Activated CD8-positive, alpha-beta memory T cell treated with anti-CD3 and anti-CD28 coated beads for 1 hour (primary cell): ENCODE results near the gene SNX20.

Experiments
- DNase-seq, 2 donors: peaks; one replicate each; pipeline ENCODE4 v3.0.0-alpha.2; 2020; ENCODE audit warnings: low read depth in 1 of 2; ENCODE audit errors: extremely low read depth in 1 of 2

The SNX20 gene

DNA sequence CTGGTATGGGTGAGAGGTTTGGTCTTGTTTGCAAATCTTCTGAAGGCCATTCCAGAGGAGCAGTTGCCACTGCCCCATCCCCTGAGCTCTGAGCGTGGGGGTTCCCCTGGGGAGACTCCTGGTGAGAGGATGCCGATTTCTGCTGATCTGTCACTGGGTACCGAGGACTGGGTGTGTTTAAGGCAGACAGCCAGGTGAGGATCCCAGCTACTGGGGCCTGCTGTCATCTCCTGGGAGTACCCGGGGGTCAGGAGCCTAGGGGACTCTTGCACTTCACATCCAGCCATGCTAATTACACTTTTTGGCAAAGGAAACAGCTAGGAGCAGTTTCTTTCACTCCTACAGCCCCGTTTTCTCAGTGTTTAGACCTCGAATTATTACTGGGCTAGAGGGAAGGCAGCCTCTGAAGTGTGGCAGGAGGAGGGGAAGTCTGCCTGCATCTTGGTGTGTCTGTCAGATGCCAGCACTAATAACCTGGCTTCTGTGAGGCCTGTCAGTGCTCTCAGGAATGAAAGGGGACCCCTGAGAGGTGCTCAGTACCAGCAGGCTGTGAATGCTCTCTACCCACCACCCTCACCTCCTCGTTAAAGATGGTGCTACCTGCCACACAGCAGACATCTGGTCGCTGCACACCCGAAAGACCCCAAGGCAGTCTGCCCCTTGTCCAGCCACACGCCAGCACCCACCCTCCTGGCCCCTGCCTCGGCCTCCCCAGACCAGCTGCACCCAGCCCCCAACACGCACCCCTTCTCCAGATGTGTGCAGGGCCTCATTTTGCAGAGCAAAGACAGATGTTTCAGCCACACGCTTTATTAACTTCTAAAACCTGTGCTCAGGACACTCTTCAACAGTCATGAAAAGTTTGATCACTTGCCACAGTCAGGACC is 43.2 kb downstream of the SNX20 start:
- no peak for DNase-seq

DNA sequence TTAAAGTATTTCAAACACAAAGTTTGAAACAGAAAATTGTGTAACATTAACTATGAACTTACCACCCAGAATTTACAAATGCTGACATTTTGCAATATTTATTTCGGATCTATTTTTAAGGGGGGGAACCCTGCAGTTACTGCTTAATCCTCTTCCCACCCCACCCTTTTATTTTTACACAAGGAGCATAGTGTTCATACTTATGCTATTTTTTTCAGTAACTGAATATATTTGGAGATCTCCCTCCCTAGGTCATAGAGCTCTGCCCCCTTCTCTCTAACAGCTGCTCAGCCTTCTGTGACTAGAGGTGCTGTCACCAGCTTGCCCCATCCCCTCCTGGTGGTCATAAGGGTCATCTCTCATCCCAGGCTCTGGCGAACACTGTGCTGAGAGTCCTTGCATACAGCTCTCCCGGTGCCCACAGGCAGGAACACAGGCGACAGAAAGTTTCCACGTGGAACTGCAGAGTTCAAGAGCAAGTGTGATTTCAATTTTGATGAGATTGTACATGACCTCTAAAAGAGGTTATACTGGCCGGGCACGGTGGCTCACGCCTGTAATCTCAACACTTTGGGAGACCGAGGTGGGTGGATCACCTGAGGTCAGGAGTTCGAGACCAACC is 44.2 kb downstream of the SNX20 start:
- no peak for DNase-seq

DNA sequence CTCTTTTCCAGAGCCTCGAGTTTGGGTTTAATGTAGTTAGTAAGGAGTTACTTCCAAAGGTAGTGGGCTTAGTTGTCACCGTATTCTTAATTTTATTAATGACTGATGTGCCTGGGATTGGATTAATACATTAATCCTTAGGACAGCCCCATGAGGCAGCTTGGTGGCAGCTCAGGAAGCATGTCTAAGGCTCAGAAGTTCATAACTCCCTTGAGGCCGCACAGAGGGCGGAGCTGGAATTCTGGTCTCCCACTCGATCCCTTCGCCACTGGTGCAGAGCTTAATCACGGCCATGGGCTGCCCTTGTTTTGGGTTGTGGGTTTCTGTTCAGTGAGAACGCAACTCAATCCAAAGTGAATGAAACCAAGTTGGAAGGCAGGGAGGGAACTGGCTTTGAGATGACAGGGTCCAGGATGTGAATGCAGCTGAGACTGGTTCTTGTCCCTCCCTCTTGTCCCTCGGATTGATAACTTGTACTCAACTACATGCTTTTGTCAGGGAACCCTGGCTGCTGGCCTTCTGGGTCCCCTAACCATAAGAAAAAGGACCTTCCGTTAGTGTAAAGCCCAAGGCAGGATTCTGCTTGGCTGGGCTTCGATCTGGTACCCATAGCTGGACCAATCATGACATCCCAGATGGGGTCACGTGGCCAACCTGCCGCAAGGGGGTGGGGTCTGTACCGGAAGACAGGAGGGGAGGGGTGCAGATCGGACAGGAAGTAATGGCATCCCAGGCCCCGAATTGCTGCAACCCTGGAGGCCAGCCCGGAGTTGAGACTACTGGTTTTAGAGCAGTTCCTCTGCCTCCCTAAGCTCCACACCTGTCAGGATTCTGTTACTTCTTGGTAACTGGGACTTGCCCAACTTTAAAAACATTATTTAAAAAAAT is 45.4 kb downstream of the SNX20 start:
- DNase-seq: no peak

DNA sequence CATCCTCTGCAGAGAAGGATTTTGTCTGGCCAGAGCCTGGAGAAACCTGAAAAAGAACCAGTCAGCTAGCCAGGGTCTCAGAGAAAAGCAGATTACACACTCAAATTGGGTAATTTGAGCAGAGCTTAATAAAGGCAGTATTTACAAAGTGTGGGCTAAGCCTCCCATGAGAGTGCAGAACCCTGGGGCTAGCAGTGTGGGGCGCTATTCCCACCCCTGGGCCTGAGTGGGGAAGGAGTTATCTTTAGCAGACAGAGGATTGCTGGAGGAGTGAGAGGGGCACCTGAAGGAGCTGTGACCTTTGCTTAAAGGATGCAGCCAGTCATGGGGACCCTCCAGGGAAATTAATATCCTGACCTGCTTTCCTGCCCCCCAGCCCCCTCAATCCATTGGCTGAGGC is 46.2 kb downstream of the SNX20 start:
- DNase-seq: no peak

DNA sequence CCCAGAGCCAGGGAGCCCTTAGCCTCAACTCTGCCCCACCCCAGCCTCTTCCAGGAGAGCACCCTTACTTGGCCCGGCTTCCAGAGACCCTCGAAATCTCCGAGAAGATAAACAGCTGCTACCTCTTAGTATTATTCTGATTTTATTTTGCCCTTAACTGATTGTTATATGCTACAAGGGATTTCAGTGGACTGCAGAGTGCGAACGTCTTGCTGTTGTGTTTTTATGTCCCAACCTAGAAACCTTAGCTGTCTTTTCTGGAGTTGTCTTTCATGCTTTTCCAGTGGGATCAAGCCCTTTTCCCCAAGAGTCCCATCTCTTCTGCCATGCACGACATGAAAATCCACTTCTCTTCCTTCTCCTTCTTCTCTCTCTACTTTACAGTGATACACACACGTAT is 47.0 kb downstream of the SNX20 start:
- no peak for DNase-seq

DNA sequence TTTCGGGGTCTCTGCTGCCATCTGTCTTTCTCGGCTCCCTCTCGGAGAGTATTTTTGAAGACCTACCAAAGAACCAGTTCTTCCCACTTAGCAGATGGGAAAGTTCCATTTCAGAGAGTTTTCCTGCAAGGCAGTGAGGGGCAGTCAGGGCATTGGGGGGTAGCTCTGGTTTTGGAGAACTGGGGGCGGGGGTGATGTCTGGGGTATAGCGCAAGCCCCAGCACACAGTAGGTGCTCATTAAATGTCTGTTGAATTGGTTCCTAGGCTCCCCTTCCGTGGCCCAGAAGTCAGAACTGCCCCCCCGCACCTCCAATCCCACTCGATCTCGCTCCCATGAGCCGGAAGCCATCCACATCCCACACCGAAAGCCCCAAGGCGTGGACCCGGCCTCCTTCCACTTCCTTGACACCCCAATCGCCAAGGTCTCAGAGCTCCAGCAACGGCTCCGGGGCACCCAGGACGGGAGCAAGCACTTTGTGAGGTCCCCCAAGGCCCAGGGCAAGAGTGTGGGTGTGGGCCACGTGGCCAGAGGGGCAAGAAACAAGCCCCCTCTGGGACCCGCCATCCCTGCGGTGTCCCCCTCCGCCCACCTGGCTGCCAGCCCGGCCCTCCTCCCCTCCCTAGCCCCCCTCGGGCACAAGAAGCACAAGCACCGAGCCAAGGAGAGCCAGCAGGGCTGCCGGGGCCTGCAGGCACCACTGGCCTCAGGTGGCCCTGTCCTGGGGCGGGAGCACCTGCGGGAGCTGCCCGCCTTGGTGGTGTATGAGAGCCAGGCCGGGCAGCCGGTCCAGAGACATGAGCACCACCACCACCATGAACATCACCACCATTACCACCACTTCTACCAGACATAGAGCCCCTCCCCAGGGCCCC is 47.9 kb downstream of the SNX20 start:
- DNase-seq: no peak

DNA sequence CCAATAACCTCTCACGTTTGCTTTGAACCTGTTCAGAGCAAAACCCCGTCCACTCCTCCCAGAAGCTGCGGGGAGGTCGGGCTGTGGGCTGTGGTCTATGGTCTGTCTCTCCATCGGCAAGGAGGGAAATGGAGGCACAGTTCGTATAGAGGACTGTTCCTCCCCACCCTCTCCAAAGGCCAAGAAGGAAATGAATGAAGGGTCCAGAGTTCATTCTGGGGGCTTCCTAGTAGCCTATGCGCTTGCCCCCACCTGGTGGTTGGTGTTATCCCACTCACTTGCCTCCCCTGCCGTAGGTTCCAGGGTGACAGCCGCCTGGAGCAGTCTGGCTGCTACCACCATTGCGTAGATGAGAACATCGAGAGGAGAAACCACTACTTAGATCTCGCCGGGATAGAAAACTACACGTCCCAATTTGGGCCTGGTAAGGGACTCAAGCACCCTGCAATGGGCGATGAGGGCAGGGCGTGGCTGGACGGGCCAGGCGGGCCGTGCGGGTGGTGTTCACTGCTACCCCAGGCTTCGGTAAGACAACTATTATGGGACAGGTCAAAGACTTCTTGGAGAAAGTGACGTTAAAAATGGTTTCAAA is 49.0 kb downstream of the SNX20 start:
- DNase-seq: no peak

DNA sequence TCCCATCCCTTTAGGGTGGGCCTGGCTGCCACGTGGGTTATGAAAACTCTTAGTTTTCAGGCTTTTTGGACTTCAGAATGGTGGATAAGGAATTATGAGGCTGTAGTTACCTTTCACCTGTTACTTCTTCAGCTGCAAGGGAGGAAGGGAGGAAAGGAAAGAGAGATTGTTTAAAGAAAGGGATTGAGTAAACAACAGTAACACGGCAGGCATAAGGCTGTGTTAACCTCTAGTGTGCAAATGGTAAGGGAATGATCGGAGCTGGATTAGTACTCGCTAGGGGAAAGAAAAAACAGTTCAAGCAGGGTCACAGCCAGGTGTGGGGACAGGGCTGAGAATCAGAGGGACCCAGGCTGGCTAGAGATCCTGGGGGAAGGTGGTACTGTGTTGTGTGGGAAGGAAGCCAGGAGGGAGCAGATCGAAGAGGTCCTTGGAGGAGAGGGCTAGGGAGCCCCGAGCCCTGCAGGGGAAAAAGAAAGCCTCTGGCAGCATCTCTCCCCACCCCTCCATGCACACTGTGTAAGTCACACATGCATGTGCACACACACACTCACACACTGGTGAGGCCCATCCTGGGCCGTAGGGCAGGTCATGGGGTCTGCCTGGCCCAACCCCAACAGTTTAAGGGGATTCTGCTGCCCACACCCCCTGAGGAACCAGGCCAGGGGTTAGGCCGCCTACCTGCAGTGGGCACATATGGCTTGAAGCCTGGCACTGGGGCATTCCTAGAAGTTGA is 49.7 kb downstream of the SNX20 start:
- DNase-seq: no peak

DNA sequence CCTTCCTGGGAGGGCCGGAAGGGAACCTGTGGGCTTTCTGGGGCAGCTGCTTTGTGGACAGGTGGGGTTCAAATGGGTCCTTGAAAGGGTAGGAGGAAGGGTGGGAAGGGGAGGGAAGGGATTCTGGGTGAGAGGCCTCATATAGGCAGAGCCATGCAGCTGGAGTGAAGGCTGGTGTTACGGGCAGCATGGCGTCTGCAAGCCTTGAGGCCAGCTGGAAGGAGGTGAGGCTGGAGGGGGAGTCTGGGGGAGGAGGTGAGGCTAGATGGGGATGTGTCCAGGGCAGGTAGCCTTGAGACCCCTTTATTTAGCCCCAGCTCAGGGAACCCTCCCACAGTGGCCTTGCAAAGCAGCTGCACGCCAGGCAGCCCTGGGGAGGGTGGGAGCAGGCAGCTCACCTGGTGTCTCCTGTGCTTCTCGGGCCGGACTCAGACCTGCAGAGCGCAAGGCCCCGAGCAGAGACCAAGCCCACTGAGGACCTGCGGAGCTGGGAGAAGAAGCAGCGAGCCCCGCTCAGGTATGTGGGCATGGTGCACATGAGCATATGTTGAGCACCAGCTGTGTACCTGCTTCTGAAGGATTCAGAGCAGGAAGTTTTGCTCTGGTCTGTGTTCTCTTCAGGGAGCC is 50.6 kb downstream of the SNX20 start:
- DNase-seq: no peak

DNA sequence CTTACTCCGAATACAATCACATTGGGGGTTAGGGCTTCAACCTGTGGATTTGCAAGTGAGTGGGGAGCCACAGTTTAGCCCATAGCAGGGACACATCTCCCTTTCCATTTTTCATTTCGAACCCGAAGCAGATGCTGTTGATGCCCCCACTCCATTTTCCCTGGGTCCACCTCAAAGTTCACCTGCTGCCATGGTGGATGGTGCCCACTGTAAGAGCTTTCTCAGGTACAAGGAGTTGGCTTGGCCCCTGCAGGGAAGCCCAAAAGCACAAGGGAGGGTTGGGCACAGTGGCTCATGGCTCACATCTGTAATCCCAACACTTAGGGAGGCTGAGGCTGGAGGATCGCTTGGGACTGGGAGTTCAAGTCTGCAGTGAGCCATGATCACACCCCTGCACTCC is 51.8 kb downstream of the SNX20 start:
- DNase-seq: no peak

DNA sequence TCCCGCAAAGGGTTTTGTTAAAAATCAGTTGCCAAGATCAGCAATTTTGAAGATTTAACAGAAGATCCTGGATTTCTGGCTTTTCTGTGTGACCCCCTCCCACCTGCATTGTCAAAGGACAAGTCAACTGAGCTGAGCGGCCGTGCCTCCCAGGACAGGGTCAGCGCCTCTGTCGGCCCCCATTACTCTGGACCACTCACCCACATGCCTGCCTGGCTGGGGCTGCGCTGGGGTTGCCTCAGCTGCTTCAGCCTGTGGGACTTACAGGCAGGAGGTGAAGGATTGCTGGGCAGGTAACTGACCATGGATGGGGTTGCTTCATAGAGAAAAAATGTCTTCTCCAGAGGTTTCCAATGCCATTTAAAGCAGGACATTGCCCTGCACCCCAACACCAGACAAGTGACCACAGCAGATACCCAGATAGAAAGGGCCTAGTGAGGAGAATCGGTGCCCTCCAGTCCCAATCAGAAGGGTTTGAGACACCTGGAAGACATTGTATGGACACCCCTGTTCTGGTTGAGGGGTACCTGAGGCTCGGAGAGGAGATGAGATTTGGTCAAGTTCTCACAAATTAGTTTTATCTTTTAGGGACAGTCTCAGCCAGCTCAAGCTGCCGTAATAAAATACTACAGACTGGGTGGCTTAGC is 52.8 kb downstream of the SNX20 start:
- DNase-seq: no peak

DNA sequence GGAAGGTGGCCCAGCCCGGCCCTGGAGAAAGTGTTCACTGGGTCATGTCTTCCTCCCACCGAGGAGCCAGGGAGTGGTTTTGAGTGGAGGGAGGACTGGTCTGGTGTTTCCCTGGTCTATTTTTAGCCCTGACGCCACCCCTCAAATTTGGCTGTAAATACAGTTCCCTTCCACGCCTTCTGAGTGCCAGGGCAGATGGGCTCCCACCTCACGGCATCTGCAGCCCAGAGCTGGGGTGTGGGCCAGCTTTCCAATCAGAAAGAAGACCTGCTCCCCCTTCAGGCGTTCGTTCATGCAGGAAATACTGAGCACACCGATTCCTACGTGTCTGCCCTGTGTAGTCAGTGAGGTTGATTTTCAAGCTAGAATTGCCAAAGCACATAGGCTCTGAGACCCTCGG is 53.7 kb downstream of the SNX20 start:
- DNase-seq: peak in 1 of 2 donors; percentile 7

DNA sequence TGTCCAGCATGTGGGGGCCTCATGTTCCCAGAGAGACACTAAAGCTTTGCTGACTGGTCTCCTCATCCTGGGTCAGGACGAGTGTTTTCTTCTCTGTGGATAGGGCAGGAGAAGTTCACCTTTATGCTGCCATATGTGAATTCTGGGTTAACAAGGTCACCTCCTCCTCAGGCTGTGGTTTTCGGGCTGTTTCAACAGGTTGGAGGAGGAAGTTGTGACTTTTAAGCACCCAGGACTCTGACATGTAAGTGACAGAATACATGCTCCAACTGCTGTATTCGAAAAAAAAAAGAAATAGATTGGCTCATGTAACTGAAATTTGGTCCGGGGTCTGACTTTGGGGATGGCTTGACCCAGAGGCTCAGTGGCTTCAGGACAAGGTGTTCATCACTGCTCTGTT is 54.2 kb downstream of the SNX20 start:
- no peak for DNase-seq

DNA sequence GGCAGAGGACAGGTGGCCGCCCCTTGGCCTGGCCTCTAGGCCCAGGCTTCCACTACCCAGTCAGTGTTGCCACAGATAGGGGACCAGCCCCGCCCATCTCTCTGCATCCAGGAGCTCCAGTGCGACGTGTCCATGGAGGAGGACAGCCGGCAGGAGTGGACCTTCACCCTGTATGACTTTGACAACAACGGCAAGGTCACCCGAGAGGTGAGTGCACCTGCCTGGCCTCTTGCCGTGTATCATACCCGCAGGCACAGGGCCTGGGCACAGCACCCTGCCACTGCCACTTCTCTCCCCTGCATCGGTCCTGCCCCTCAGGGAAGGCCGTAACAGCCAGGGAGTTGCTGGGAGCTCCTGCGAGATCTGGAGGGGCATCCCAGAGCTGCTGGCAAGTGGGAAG is 55.7 kb downstream of the SNX20 start:
- no peak for DNase-seq

DNA sequence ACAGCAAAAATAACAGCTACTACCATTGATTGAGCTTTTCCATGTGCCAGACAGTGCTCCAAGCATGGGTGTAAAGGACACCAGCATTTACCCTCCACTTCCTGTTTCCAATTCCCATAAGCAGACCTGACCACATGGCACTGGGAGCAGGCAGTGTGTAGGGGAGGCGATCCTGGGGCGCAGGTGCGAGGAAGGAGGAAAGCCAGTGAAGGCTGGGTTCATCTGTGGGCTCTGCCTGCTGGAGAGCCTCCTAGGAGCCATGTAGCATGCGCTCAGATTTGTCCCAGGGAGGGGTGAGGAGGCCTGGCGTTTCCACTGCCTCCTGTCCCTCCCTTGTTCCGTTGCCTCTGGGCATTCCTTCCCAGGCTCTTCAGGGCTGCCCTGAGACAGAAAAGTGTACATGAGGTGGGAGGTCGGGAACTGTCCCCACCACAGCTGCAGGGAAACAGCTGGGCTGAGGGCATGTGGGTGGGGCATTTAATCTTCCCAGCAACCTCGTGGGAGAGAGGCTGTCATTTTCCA is 56.6 kb downstream of the SNX20 start:
- DNase-seq: no peak

DNA sequence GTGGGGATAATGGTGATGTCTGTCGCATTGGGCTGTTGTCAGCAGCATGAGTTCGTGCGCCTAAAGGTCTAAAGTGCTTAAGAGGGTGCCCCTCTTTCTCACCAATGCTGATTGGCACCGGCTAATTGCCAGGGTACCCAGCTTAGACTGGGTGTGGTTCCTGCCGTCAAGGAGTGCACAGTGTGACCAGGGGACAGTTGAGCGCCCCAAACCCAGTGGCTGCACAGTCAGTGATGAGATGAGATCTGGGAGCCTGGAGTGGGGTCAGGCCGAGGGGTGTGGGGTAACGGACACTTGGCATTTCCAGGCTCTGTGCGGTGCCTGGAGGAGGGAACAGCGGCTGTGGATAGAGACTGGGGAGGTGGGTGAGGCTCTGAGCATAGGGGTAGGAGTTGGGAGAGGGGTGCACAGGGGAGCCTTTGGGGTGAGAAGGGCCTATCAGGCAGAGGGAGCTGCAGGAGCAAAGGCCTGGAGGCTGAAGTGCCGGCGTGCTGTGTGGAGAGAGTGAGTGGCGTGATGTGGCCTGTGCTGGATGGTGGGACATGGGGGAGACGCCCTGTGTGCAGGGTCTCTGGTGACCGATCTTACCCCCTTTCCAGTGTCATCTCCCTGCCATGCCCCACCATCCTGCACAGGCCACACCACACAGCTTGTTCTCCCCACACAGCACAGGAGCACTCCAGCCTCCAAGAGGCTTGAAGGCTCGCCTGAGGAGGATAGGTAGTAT is 58.3 kb downstream of the SNX20 start:
- DNase-seq: no peak

DNA sequence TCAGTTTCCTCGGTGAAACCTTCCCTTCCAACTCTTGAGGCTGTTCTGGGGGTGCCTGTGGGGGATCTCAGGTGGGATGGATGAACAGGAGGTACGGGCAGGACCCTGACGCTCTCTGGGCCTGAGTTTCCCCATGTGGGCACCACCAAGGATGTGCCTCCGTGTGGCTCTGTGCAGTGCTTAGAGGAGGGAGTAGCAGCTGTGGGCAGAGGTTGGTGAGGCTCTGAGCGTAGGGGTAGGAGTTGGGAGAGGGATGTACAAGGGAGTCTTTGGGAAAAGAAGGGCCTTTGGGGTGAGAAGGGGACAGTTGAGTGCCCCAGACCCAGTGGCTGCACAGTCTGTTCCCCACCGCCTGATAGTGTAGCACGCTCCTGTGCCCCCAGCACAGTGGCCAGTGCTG is 59.1 kb downstream of the SNX20 start:
- no peak for DNase-seq
